HEK293T (cell line): Measurements from ENCODE around the gene KRTAP5-4.

Experiments used
- BHLHE40 ChIP-seq: fragments of 450-650 bp; IDR thresholded peaks from 2 replicates; pipeline ENCODE4 v1.6.1; 2016; ENCODE audit warnings: mild to moderate bottlenecking, moderate library complexity, borderline replicate concordance
- CTBP1 ChIP-seq: fragments of 450-650 bp; IDR thresholded peaks from 2 replicates; pipeline ENCODE4 v1.6.1; 2016; ENCODE audit warnings: borderline replicate concordance
- ELF4 ChIP-seq: fragments of 450-650 bp; IDR thresholded peaks from 2 replicates; pipeline ENCODE4 v1.6.1; 2017; ENCODE audit warnings: antibody characterized with exemption
- FOXA1 ChIP-seq: fragments of 450-650 bp; IDR thresholded peaks from 2 replicates; pipeline ENCODE4 v1.6.1; 2016; ENCODE audit warnings: mild to moderate bottlenecking
- FOXK2 ChIP-seq: fragments of 450-650 bp; IDR thresholded peaks from 2 replicates; pipeline ENCODE4 v1.6.1; 2016; ENCODE audit warnings: mild to moderate bottlenecking
- FOXM1 ChIP-seq: fragments of 450-650 bp; IDR thresholded peaks from 2 replicates; pipeline ENCODE4 v1.6.1; 2017; ENCODE audit warnings: mild to moderate bottlenecking, borderline replicate concordance
- HDGF ChIP-seq: fragments of 450-650 bp; IDR thresholded peaks from 2 replicates; pipeline ENCODE4 v1.6.1; 2017; ENCODE audit warnings: antibody characterized with exemption, borderline replicate concordance
- L3MBTL2 ChIP-seq: fragments of 450-650 bp; conservative IDR thresholded peaks from 2 replicates; pipeline ENCODE4 v1.6.1; 2016; ENCODE audit warnings: mild to moderate bottlenecking
- LEF1 ChIP-seq: fragments of 450-650 bp; IDR thresholded peaks from 2 replicates; pipeline ENCODE4 v1.6.1; 2017; ENCODE audit warnings: mild to moderate bottlenecking, borderline replicate concordance
- NFRKB ChIP-seq: fragments of 450-650 bp; IDR thresholded peaks from 2 replicates; pipeline ENCODE4 v1.6.1; 2016; ENCODE audit warnings: mild to moderate bottlenecking, moderate library complexity
- SP1 ChIP-seq: fragments of 450-650 bp; IDR thresholded peaks from 2 replicates; pipeline ENCODE4 v1.6.1; 2017
- SUZ12 ChIP-seq: fragments of 450-650 bp; IDR thresholded peaks from 2 replicates; pipeline ENCODE4 v1.6.1; 2016; ENCODE audit warnings: mild to moderate bottlenecking
- TARDBP ChIP-seq: fragments of 450-650 bp; IDR thresholded peaks from 2 replicates; pipeline ENCODE4 v1.6.1; 2016
- ZNF384 ChIP-seq: fragments of 450-650 bp; IDR thresholded peaks from 2 replicates; pipeline ENCODE4 v1.6.1; 2016

DNA sequence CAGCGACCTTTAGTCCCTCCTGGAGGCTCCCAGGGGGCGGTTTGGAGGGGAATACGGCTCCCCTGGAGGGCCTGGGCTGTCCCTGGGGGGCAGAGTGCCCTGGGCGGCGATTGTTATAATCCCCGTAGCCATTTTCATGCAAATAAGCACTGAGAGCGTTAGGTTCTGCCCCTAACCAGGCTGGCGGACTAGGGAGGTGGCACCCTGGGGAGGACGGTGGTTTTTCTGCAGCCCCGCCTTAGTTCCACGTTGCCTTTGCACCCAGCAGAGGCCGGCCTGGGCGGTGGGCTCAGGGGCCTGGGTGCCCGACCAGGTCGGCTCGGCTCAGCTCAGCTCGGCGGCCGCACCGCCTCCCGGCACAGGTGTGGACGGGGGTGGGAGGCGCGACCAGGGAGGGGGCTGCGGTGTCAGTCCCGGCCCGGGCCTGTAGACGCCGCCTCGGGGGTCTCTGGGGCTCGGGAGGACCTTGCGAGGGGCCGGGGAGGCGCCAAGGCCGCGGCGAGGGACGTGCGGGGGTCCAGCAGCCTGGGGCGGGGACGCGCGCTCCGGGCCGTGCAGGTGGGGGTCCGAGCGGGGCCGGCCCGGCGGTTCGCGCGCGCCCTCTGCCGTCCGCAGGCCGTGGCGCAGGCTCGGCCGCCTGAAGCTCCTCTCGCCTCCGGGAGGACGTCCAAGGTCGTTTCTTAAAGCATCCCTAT is 47.6 kb downstream of the KRTAP5-4 start:
- no peak for TF ChIP-seq ELF4
- TF ChIP-seq FOXM1: peak; percentile 62; the same call in 1 of the 2 replicates
- no peak for TF ChIP-seq SUZ12
- no peak for TF ChIP-seq FOXA1
- TF ChIP-seq SP1: no peak
- TF ChIP-seq FOXK2: no peak
- no peak for TF ChIP-seq HDGF
- TF ChIP-seq CTBP1: no peak
- TF ChIP-seq NFRKB: no peak
- TF ChIP-seq BHLHE40: no peak
- TF ChIP-seq L3MBTL2: no peak
- no peak for TF ChIP-seq LEF1
- no peak for TF ChIP-seq TARDBP
- no peak for TF ChIP-seq ZNF384
